Body of pancreas (tissue), 4 donors: ENCODE measurements around the gene PPP1CA.
"Not testable (repeated sequence)": the region's sequence is repeated elsewhere in the genome, so short reads cannot be mapped to it uniquely, and the experiment has no call there.

ENCODE experiments used
- POLR2A ChIP-seq, 3 donors: fragments of 450-650 bp; IDR thresholded peaks; one replicate each; pipeline ENCODE4 v1.6.1; 2016; ENCODE audit warnings: antibody characterized with exemption in 3 of 3, mild to moderate bottlenecking in 2 of 3
- TF ChIP-seq, protein P1 (sequence below), 7 experiments: fragments of 450-650 bp in 4 of 7; fragments of 200-600 bp in 3 of 7; sonication (generic) in 3 of 7; IDR thresholded peaks; one replicate each; pipeline ENCODE4 v1.5.1; 2016 to 2019; ENCODE audit warnings: antibody characterized with exemption in 7 of 7

DNA sequence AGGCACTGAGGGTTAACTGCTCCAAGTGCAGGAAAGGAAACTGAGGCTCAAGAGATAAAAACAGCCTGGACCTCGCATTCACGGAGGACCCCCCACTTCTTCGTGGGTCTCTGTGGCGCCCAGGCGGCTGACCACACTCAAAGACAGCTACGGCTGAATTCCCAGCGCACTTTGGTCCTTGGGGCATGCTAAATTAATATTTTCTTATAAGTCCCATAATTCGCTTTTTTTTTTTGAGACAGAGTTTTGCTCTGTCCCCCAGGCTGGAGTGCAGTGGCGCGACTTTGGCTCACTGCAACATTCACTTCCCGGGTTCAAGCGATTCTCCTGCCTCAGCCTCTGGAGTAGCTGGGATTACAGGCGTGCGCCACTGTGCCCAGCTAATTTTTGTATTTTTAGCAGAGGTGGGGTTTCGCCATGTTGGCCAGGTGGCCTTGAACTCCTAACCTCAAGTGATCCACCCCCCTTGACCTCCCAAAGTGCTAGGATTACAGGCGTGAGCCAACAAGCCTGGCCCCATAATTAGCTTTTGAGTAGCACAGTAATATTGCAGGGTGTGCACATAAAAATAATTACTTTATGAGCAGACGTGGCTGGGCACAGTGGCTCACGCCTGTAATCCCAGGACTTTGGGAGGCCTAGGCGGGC lies 658 bp upstream of the PPP1CA start:
- TF ChIP-seq, protein P1, sequence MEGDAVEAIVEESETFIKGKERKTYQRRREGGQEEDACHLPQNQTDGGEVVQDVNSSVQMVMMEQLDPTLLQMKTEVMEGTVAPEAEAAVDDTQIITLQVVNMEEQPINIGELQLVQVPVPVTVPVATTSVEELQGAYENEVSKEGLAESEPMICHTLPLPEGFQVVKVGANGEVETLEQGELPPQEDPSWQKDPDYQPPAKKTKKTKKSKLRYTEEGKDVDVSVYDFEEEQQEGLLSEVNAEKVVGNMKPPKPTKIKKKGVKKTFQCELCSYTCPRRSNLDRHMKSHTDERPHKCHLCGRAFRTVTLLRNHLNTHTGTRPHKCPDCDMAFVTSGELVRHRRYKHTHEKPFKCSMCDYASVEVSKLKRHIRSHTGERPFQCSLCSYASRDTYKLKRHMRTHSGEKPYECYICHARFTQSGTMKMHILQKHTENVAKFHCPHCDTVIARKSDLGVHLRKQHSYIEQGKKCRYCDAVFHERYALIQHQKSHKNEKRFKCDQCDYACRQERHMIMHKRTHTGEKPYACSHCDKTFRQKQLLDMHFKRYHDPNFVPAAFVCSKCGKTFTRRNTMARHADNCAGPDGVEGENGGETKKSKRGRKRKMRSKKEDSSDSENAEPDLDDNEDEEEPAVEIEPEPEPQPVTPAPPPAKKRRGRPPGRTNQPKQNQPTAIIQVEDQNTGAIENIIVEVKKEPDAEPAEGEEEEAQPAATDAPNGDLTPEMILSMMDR (IDR thresholded peaks at IDR 0.05), result not testable (repeated sequence)
- TF ChIP-seq POLR2A (IDR thresholded peaks at IDR 0.05), result not testable (repeated sequence)
